ENCODE data around the gene UBC. TPM values are rescaled to one million over a fixed set of nuclear protein-coding genes. Genes with fewer than 3 reads are reported as not detected.
A peak's percentile ranks its signal among the peaks of the same experiment; 100 is the strongest.

Gene UBC
- total and polyA plus RNA-seq, 9 of the 15 experiments (the other 6 are each of a cell fraction or from before 2014, with no cell fraction given): 533 to 1,153 (median 813) TPM

DNA sequence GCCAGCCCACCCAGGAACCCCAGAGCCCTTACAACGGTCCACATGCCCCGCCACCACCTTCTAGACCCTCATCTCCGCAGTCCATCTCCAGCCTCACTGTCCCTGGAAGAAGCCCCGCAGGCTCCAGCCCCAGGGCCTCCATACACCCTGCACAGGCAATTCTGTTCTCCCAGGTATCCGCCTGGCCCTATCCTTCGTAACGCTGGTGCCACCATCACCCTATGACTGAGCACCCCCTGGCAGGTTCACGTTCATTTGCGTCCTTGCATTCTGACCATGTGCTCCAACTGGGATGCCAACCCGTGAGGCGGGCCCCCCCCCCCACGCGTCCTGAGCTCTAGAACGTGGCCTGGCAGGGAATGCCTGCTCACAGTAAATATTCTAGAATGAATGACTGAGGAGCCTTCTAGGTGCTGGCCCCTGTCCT lies 50.1 kb downstream of the UBC start (continued):
- TF ChIP-seq, protein P1, sequence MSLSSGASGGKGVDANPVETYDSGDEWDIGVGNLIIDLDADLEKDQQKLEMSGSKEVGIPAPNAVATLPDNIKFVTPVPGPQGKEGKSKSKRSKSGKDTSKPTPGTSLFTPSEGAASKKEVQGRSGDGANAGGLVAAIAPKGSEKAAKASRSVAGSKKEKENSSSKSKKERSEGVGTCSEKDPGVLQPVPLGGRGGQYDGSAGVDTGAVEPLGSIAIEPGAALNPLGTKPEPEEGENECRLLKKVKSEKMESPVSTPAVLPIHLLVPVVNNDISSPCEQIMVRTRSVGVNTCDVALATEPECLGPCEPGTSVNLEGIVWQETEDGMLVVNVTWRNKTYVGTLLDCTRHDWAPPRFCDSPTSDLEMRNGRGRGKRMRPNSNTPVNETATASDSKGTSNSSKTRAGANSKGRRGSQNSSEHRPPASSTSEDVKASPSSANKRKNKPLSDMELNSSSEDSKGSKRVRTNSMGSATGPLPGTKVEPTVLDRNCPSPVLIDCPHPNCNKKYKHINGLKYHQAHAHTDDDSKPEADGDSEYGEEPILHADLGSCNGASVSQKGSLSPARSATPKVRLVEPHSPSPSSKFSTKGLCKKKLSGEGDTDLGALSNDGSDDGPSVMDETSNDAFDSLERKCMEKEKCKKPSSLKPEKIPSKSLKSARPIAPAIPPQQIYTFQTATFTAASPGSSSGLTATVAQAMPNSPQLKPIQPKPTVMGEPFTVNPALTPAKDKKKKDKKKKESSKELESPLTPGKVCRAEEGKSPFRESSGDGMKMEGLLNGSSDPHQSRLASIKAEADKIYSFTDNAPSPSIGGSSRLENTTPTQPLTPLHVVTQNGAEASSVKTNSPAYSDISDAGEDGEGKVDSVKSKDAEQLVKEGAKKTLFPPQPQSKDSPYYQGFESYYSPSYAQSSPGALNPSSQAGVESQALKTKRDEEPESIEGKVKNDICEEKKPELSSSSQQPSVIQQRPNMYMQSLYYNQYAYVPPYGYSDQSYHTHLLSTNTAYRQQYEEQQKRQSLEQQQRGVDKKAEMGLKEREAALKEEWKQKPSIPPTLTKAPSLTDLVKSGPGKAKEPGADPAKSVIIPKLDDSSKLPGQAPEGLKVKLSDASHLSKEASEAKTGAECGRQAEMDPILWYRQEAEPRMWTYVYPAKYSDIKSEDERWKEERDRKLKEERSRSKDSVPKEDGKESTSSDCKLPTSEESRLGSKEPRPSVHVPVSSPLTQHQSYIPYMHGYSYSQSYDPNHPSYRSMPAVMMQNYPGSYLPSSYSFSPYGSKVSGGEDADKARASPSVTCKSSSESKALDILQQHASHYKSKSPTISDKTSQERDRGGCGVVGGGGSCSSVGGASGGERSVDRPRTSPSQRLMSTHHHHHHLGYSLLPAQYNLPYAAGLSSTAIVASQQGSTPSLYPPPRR (CRISPR knock-in tag; IDR thresholded peaks at IDR 0.05; ENCODE audit: borderline replicate concordance): no peak
- TF ChIP-seq NR1H2 (CRISPR knock-in tag; IDR thresholded peaks at IDR 0.05): no peak

DNA sequence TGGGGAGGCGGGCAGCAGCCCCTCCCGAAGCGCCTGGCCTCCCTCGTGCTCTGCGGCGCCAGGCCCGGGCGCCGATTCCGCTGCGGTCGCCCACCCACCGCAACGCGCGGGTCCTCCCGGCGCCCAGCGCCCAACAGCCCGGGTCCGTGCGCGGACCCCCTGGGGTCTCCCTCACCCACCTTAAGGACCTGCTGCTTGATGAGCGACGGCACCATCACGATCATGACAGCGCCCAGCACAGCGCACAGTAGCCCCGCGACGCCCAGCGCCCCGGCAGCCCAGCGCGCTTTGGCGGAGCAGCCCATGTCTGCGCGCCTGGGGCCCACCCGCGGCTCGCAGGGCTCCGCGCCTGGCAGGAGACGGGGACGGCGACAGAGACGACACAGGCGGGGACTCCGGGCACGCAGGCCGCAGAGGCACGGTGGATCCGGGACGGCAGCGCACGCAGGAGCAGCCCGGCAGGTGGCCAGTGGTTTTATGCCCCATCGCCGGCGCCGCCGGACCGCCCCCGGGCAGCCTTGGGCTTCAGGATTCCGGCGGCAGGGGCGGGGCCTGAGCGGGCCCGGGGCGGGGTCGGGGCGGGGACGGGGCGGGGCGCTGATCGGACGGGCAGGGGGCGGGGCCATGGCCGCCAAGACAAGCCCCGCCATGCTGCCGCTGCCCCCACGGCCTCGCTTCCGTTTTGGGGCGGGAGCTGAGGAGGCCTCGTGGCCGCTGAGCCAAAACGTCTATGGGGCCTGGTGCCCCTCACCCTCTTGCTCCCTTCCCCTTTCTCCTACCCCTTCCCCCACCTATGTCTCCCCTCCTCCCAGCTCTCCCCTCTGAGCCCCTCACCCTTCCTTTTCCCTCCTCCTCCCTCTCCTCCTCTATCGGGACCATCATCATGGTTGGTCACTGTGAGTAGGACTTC lies 50.8 kb downstream of the UBC start, which contains the start of gene SCARB1:
Gene SCARB1, minus strand, starts transcription at position 449 of the 910 bp plus-strand sequence. Its CDS starts 144 bp downstream, at position 305.
- Histone ChIP-seq H3K4me3 (peak within 1 kb of the TSS; percentile 80), H3K36me3 (ENCODE audit: control insufficient read depth, insufficient read depth, low read length) (peaks cover 34% of the 10 kb centered on the region), H3K9me1 (ENCODE audit: control insufficient read depth, insufficient read depth, low read length) (no peaks in the 10 kb centered on the region), H3K4me2 (ENCODE audit: insufficient read depth, low read length) (peak within 1 kb of the TSS; percentile 96), H3K79me2 (ENCODE audit: control insufficient read depth, insufficient read depth, low read length) (peaks cover 52% of the 10 kb centered on the region), H3K9me3 (replicated peaks; ENCODE audit: control insufficient read depth, insufficient read depth, low read depth, low read length) (no peaks in the 10 kb centered on the region), H3K9ac (ENCODE audit: insufficient read depth in 1 of 2, low read depth in 2 of 2, low read length in 2 of 2) (peak within 1 kb of the TSS; percentile 77 to 98), H3K27me3 (ENCODE audit: control insufficient read depth in 2 of 2, insufficient read depth in 2 of 2, low read length in 2 of 2) (no peaks in the 10 kb centered on the region), H2AFZ (ENCODE audit: low read depth, low read length) (peak within 1 kb of the TSS; percentile 83), H3K4me1 (replicated peaks in 1 of 2; ENCODE audit: control insufficient read depth in 2 of 2, insufficient read depth in 2 of 2, low read length in 2 of 2) (peaks cover 48 to 50% of the 10 kb centered on the region in 2 experiments), H4K20me1 (replicated peaks; ENCODE audit: control insufficient read depth, insufficient read depth, low read length) (peaks cover 10% of the 10 kb centered on the region; the same call in 1 of the 2 replicates), H3K27ac (ENCODE audit: extremely low read depth, low read depth, low read length) (peak within 1 kb of the TSS; percentile 94)
- FAIRE-seq (no peak), DNase-seq (ENCODE audit: extremely low read depth in 1 of 4, low spot score in 3 of 4) (peak; percentile 86 to 99 (median 98)), ATAC-seq (peak; percentile 84)
- POLR2A ChIA-PET: interaction anchor here (1.0 to 2.0 kb wide), 7 partner anchors 13 to 130 kb away, joined by 3 to 7 read pairs (median 6); partner anchors contain the start of genes BRI3BP and UBC
- in situ Hi-C loops (cut with MboI) (no loop called here), intact Hi-C loops (cut with micrococcal nuclease) (loop anchor here (2.0 kb wide), 2 partner anchors 21 to 43 kb away; no protein-coding TSS in a partner anchor)
- CTCF ChIA-PET (ENCODE audit: low intra/inter-chr PET ratio): interaction anchor here (0.6 kb wide), 1 partner anchor 79 kb away, joined by 3 read pairs; no protein-coding TSS in a partner anchor
- BruUV-seq (replicated peaks): no TSS peak
- WGBS (ENCODE audit: insufficient coverage, low coverage, missing lambda C conversion rate): under 1% methylated on average over 48 of the region's 89 CpGs
- TF ChIP-seq NFRKB (IDR thresholded peaks at IDR 0.05; ENCODE audit: low read depth) (peak; percentile 99), JUND (IDR thresholded peaks at IDR 0.05; ENCODE audit: borderline replicate concordance, low read depth, low read length) (0 out of 2 replicates have a peak, but pooled peaks have one; percentile 9), JUND (tag; IDR thresholded peaks at IDR 0.05; ENCODE audit: borderline replicate concordance, low read depth, low read length) (no peak), ZNF780A (CRISPR knock-in tag; IDR thresholded peaks at IDR 0.05) (no peak), GTF2F1 (IDR thresholded peaks at IDR 0.05; ENCODE audit: low read depth, low read length) (no peak), SMC3 (conservative IDR thresholded peaks at IDR 0.05; ENCODE audit: insufficient read depth, low read depth, low read length) (no peak), FOS (IDR thresholded peaks at IDR 0.05; ENCODE audit: extremely low read depth, insufficient read length) (no peak), ZNF57 (CRISPR knock-in tag; IDR thresholded peaks at IDR 0.05) (0 out of 2 replicates have a peak, but pooled peaks have one; percentile 29), DIDO1 (tag; IDR thresholded peaks at IDR 0.05; ENCODE audit: low read depth) (no peak), ZNF444 (CRISPR knock-in tag; IDR thresholded peaks at IDR 0.05) (no peak), BDP1 (IDR thresholded peaks at IDR 0.05; ENCODE audit: insufficient read depth, insufficient read length) (no peak), ZNF282 (CRISPR knock-in tag; IDR thresholded peaks at IDR 0.05) (0 out of 2 replicates have a peak, but pooled peaks have one; percentile 71), PHF21A (IDR thresholded peaks at IDR 0.05; ENCODE audit: borderline replicate concordance, low read depth) (no peak), TAL1 (IDR thresholded peaks at IDR 0.05) (no peak), TSC22D4 (tag; IDR thresholded peaks at IDR 0.05) (no peak)

All from K562 (cell line).